ENCODE data around the gene LILRB3. TPM values are rescaled to one million over a fixed set of nuclear protein-coding genes. Genes with fewer than 3 reads are reported as not detected.
A peak's percentile ranks its signal among the peaks of the same experiment; 100 is the strongest.
"Not testable (repeated sequence)": the region's sequence is repeated elsewhere in the genome, so short reads cannot be mapped to it uniquely, and the experiment has no call there.

Gene LILRB3
- total and polyA plus RNA-seq, 4 donors = 23.0 to 282 (median 57.2) TPM

DNA sequence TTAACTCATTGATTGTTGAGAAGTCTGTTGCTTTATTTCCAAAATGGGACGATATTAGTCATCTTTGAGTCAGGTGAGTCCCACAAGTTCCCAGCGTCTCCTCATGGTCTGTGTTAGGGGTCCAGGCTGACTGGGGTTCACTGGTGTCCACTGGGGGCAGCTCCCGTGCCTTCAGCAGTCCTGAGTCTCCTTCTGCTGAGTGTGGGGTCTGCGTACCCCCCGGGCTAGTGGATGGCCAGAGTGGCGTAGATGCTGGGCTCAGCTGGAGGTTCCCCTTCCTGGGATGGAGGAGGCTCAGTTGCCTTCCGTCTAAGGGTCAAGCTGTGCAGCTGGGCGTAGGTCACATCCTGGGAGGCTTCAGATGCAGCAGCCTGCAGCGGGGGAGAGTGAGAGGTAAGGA is 5.9 kb downstream of the LILRB3 start:
- no peak overlapping the region for H3K4me3 ChIP-seq
- no peaks in the 10 kb centered on the region for H3K4me1 ChIP-seq (ENCODE audit: control insufficient read depth in 5 of 5, insufficient read depth in 5 of 5, low read length in 5 of 5)
- peaks cover 0 to 6% (median 0%) of the 10 kb centered on the region in 4 donors for H3K36me3 ChIP-seq (ENCODE audit: control insufficient read depth in 4 of 4, insufficient read depth in 4 of 4, low read length in 4 of 4)
- no peak overlapping the region for H3K9ac ChIP-seq (ENCODE audit: insufficient read depth in 1 of 2, low read length in 2 of 2)
- ATAC-seq (ENCODE audit: insufficient read depth, low FRiP score) (no peak), DNase-seq (no peak)
- 85 to 90% methylated on average over 9 of the region's 9 CpGs for WGBS, 2 donors
- H3K27me3 ChIP-seq (ENCODE audit: control insufficient read depth in 3 of 3, insufficient read depth in 3 of 3, low read length in 2 of 3) = no peaks in the 10 kb centered on the region
- no peak overlapping the region for H3K27ac ChIP-seq (ENCODE audit: low read depth in 1 of 2, low read length in 1 of 2)
- TF ChIP-seq, protein P1, sequence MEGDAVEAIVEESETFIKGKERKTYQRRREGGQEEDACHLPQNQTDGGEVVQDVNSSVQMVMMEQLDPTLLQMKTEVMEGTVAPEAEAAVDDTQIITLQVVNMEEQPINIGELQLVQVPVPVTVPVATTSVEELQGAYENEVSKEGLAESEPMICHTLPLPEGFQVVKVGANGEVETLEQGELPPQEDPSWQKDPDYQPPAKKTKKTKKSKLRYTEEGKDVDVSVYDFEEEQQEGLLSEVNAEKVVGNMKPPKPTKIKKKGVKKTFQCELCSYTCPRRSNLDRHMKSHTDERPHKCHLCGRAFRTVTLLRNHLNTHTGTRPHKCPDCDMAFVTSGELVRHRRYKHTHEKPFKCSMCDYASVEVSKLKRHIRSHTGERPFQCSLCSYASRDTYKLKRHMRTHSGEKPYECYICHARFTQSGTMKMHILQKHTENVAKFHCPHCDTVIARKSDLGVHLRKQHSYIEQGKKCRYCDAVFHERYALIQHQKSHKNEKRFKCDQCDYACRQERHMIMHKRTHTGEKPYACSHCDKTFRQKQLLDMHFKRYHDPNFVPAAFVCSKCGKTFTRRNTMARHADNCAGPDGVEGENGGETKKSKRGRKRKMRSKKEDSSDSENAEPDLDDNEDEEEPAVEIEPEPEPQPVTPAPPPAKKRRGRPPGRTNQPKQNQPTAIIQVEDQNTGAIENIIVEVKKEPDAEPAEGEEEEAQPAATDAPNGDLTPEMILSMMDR (IDR thresholded peaks at IDR 0.05; ENCODE audit: control extremely low read depth, extremely low read depth) = no peak
- no peaks in the 10 kb centered on the region for H3K9me3 ChIP-seq (ENCODE audit: control insufficient read depth in 4 of 4, insufficient read depth in 3 of 4, low read length in 3 of 4)

DNA sequence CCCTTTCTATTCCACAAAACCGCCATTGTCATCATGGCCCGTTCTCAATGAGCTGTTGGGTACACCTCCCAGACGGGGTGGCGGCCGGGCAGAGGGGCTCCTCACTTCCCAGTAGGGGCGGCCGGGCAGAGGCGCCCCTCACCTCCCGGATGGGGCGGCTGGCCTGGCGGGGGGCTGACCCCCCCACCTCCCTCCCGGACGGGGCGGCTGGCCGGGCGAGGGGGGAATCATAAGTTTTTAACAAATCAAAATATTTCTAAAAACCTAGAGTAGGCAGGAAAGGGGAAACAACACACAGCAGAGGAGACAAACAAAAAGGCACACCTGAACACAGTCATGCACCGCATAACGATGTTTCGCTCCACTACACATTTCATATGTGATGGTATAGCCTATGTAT is 8.1 kb downstream of the LILRB3 start:
- 94 to 95% methylated on average over 13 to 14 of the region's 19 CpGs for WGBS, 2 donors
- not testable (repeated sequence) for H3K9ac ChIP-seq (ENCODE audit: insufficient read depth in 1 of 2, low read length in 2 of 2); H3K9me3 ChIP-seq (ENCODE audit: control insufficient read depth in 4 of 4, insufficient read depth in 3 of 4, low read length in 3 of 4); ATAC-seq (ENCODE audit: insufficient read depth, low FRiP score); H3K36me3 ChIP-seq (ENCODE audit: control insufficient read depth in 4 of 4, insufficient read depth in 4 of 4, low read length in 4 of 4); H3K27ac ChIP-seq (ENCODE audit: low read depth in 1 of 2, low read length in 1 of 2); H3K27me3 ChIP-seq (ENCODE audit: control insufficient read depth in 3 of 3, insufficient read depth in 3 of 3, low read length in 2 of 3); DNase-seq; H3K4me3 ChIP-seq
- H3K4me1 ChIP-seq (ENCODE audit: control insufficient read depth in 5 of 5, insufficient read depth in 5 of 5, low read length in 5 of 5) = peaks cover 0 to 15% (median 5%) of the 10 kb centered on the region in 5 donors

DNA sequence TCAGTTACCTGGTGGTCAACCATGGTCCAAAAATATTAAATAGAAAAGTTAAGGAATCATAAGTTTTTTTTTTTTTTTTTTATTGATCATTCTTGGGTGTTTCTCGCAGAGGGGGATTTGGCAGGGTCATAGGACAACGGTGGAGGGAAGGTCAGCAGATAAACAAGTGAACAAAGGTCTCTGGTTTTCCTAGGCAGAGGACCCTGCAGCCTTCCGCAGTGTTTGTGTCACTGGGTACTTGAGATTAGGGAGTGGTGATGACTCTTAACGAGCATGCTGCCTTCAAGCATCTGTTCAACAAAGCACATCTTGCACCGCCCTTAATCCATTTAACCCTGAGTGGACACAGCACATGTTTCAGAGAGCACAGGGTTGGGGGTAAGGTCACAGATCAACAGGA is 8.6 kb downstream of the LILRB3 start:
- H3K27me3 ChIP-seq (ENCODE audit: control insufficient read depth in 3 of 3, insufficient read depth in 3 of 3, low read length in 2 of 3); H3K9me3 ChIP-seq (ENCODE audit: control insufficient read depth in 4 of 4, insufficient read depth in 3 of 4, low read length in 3 of 4); H3K27ac ChIP-seq (ENCODE audit: low read depth in 1 of 2, low read length in 1 of 2); H3K9ac ChIP-seq (ENCODE audit: insufficient read depth in 1 of 2, low read length in 2 of 2); H3K4me3 ChIP-seq; DNase-seq; ATAC-seq (ENCODE audit: insufficient read depth, low FRiP score); H3K36me3 ChIP-seq (ENCODE audit: control insufficient read depth in 4 of 4, insufficient read depth in 4 of 4, low read length in 4 of 4): not testable (repeated sequence)
- WGBS, 2 donors = 62 to 100% methylated on average over 1 to 2 of the region's 5 CpGs
- peaks cover 3 to 21% (median 10%) of the 10 kb centered on the region in 5 donors for H3K4me1 ChIP-seq (ENCODE audit: control insufficient read depth in 5 of 5, insufficient read depth in 5 of 5, low read length in 5 of 5)

DNA sequence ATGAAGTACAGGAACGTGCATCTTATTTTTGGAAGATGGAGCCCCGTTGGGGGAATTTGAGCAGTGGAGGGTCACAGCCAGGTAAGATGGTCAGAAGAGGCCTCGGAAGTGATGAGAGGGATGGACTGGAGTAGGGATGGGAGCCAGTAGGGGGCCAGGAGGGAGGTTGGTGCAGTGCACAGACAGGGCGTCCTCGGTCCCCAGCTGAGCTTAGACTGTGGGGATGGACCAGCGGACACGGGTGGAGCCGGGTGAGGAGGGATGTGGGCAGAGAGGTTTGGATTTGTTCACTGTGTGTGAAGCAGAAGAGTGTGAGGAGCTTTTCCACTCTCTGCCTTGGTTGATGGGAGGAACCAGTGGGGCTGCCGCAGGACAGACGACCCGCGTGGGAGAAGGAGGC is 11.6 kb downstream of the LILRB3 start:
- Histone ChIP-seq H3K36me3 (ENCODE audit: control insufficient read depth in 4 of 4, insufficient read depth in 4 of 4, low read length in 4 of 4) (peaks cover 10 to 22% (median 10%) of the 10 kb centered on the region in 4 donors), H3K4me3 (no peak overlapping the region), H3K27ac (ENCODE audit: low read depth in 1 of 2, low read length in 1 of 2) (peak overlapping the region in 1 of 2 donors; percentile 89), H3K27me3 (ENCODE audit: control insufficient read depth in 3 of 3, insufficient read depth in 3 of 3, low read length in 2 of 3) (no peaks in the 10 kb centered on the region), H3K9ac (ENCODE audit: insufficient read depth in 1 of 2, low read length in 2 of 2) (peak overlapping the region in 1 of 2 donors; percentile 23), H3K9me3 (ENCODE audit: control insufficient read depth in 4 of 4, insufficient read depth in 3 of 4, low read length in 3 of 4) (no peaks in the 10 kb centered on the region), H3K4me1 (ENCODE audit: control insufficient read depth in 5 of 5, insufficient read depth in 5 of 5, low read length in 5 of 5) (peaks cover 3 to 42% (median 23%) of the 10 kb centered on the region in 5 donors)
- DNase-seq = no peak
- 73% methylated on average over 12 of the region's 12 CpGs for WGBS, 2 donors
- ATAC-seq (ENCODE audit: insufficient read depth, low FRiP score) = no peak
- TF ChIP-seq, protein P1 (IDR thresholded peaks at IDR 0.05; ENCODE audit: control extremely low read depth, extremely low read depth) = no peak

Data from lung (tissue), 12 donors.